GM23248 (cell line): ENCODE results near the gene GBX1. TPM values are rescaled to one million over a fixed set of nuclear protein-coding genes. Genes with fewer than 3 reads are reported as not detected.

ENCODE experiments used
- DNase-seq: peaks from one replicate; pipeline ENCODE4 v3.0.0-alpha.2; 2015
- H2AFZ ChIP-seq: fragments of 200-600 bp; sonication (generic); 2 replicates; pipeline ENCODE4 v1.6.1; 2016; ENCODE audit warnings: antibody characterized with exemption
- H3F3A ChIP-seq: fragments of 200-600 bp; sonication (generic); 2 replicates; pipeline ENCODE4 v1.6.1; 2016; ENCODE audit warnings: mild to moderate bottlenecking, antibody characterized with exemption, mixed run types; ENCODE audit not compliant: insufficient read depth
- H3K27ac ChIP-seq: fragments of 200-600 bp; sonication (generic); 2 replicates; pipeline ENCODE4 v1.5.1; 2016; ENCODE audit warnings: mild to moderate bottlenecking
- H3K27me3 ChIP-seq: fragments of 200-600 bp; sonication (generic); replicated peaks from 2 replicates; pipeline ENCODE4 v1.6.1; 2016; ENCODE audit warnings: mild to moderate bottlenecking; ENCODE audit not compliant: insufficient read depth
- H3K36me3 ChIP-seq: fragments of 200-600 bp; sonication (generic); 2 replicates; pipeline ENCODE4 v1.6.1; 2016; ENCODE audit warnings: low read depth, mild to moderate bottlenecking
- H3K4me1 ChIP-seq: fragments of 200-600 bp; sonication (generic); 2 replicates; pipeline ENCODE4 v1.6.1; 2016; ENCODE audit warnings: mild to moderate bottlenecking; ENCODE audit not compliant: insufficient read depth
- H3K4me2 ChIP-seq: fragments of 200-600 bp; sonication (generic); one replicate; pipeline ENCODE4 v1.6.1; 2016; ENCODE audit warnings: mild to moderate bottlenecking; ENCODE audit not compliant: unreplicated experiment
- H3K4me3 ChIP-seq: fragments of 200-600 bp; sonication (generic); 2 replicates; pipeline ENCODE4 v1.5.1; 2016; ENCODE audit warnings: mild to moderate bottlenecking
- H3K79me2 ChIP-seq: fragments of 200-600 bp; sonication (generic); 2 replicates; pipeline ENCODE4 v1.6.1; 2016; ENCODE audit warnings: mild to moderate bottlenecking; ENCODE audit not compliant: insufficient read depth
- H3K9ac ChIP-seq: fragments of 200-600 bp; sonication (generic); 2 replicates; pipeline ENCODE4 v1.6.1; 2016; ENCODE audit warnings: mild to moderate bottlenecking
- H3K9me2 ChIP-seq: fragments of 200-600 bp; sonication (generic); 2 replicates; pipeline ENCODE4 v1.6.1; 2016; ENCODE audit warnings: mixed run types, mild to moderate bottlenecking, moderate library complexity; ENCODE audit not compliant: insufficient read depth
- H3K9me3 ChIP-seq: fragments of 200-600 bp; sonication (generic); one replicate; pipeline ENCODE4 v1.6.1; 2017; ENCODE audit warnings: low read depth
- H4K20me1 ChIP-seq: fragments of 200-600 bp; sonication (generic); 2 replicates; pipeline ENCODE4 v1.6.0; 2016; ENCODE audit not compliant: insufficient read depth
- EZH2 ChIP-seq: fragments of 200-600 bp; sonication (generic); IDR thresholded peaks from 2 replicates; pipeline ENCODE4 v1.6.1; 2018; ENCODE audit warnings: antibody characterized with exemption, mild to moderate bottlenecking; ENCODE audit not compliant: insufficient read depth, poor library complexity, severe bottlenecking
- EZH2phosphoT487 ChIP-seq: fragments of 200-600 bp; sonication (generic); IDR thresholded peaks from 2 replicates; pipeline ENCODE4 v1.6.1; 2018; ENCODE audit warnings: antibody characterized with exemption, moderate library complexity, mild to moderate bottlenecking, low read depth; ENCODE audit not compliant: insufficient read depth
- WGBS, 2 experiments: methylation state at CpG; one replicate each; pipeline ENCODE4 v1.1.6; 2015 to 2017; ENCODE audit warnings: low lambda C conversion rate in 2 of 2, low coverage in 1 of 2; ENCODE audit errors: missing lambda C conversion rate in 2 of 2; 5-methylcytosine and 5-hydroxymethylcytosine counted together
- in situ Hi-C: fragments of 300-500 bp; cut with MboI; formaldehyde crosslinking; loops from 2 replicates; pipeline ENCODE4 v1.15.0; 2020
- polyA plus RNA-seq: library from polyadenylated mRNA; unstranded; fragments of >200 nt; fragmentation: Nextera tagmentation; extraction: Ambion mirVana; gene quantifications from 2 replicates; pipeline ENCODE4 v1.2.1, GENCODE V29; 2016
- total RNA-seq: library from RNA; depleted of rRNA; stranded (reverse); fragments of >200 nt; shearing (Covaris generic); gene quantifications from 2 replicates; pipeline ENCODE4 v1.2.3, GENCODE V29; 2014

The GBX1 gene
- total and polyA plus RNA-seq, 2 experiments from 2014 or later, result not detected

DNA sequence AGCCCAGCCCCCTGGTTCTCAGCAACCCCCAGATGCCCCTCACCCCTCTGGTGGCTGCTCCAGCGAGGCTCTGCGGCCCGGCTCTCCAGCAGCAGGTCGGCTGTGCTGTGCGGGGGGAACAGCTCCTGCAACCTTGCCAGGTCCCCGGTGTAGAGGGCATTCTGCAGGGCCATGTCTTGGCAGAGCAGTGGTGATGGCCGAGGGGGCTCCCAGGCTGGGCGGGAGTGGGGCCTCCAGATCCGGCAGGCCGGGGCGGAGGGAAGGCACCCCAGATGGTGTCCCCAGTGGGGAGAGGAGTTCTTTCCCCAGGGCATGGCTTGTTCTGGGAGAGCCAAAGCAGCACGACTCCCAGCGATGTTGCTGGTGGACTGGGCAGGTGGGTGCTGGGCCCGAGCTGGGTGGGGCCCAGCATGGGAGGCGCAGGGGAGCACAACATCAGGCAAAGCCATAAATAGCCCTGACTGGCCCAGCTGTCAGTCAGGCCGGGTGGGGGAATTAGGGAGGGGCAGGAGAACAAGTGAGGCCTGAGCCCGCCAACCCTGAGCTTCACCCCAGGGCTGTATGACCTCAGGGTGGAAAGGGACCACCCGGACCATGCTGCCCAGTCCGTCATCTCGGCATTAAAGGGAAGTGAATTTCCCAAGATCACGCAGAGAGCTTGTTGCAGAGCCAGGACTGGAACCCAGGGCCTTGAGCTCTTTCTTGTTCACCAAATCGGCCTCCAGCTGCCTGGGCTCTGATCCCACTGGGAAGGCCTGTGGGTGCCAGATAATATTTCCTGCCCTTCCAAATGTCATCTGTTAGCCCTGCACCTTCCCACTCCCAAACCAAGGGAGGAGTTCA lies 20.1 kb upstream of the GBX1 start:
- WGBS, 2 experiments, result 57 to 60% methylated on average over 21 to 22 of the region's 22 CpGs
- no peak for TF ChIP-seq EZH2
- no peak for TF ChIP-seq EZH2phosphoT487

GRCh38 chr7:151186640-151187408 lies 19.3 kb upstream of the GBX1 start, which contains the start of gene ASB10:
Gene ASB10 (minus strand): TSS chr7:151187250. CDS start chr7:151187130, 120 bp downstream.
- Histone ChIP-seq H3K9me2 (no peaks in the 10 kb centered on the region), H3F3A (no peaks in the 10 kb centered on the region), H3K27me3 (peaks cover 35% of the 10 kb centered on the region), H3K27ac (no peak within 1 kb of the TSS), H3K36me3 (no peaks in the 10 kb centered on the region), H3K9ac (no peak within 1 kb of the TSS), H4K20me1 (no peaks in the 10 kb centered on the region), H3K4me3 (no peak within 1 kb of the TSS), H3K9me3 (no peaks in the 10 kb centered on the region), H3K4me2 (no peak within 1 kb of the TSS), H3K79me2 (no peaks in the 10 kb centered on the region), H2AFZ (no peak within 1 kb of the TSS), H3K4me1 (no peaks in the 10 kb centered on the region)
- WGBS, 2 experiments, result 56 to 59% methylated on average over 18 to 22 of the region's 22 CpGs
- in situ Hi-C loops, result no loop called here
- TF ChIP-seq EZH2phosphoT487 (no peak), EZH2 (no peak)
- DNase-seq, result no peak

More for the DNA sequence above, 20.1 kb upstream of the GBX1 start:
- DNase-seq, result no peak
- in situ Hi-C loops, result no loop called here
- Histone ChIP-seq H3K4me2 (no peak overlapping the region), H3K27ac (no peak overlapping the region), H2AFZ (no peak overlapping the region), H4K20me1 (no peaks in the 10 kb centered on the region), H3K79me2 (no peaks in the 10 kb centered on the region), H3K27me3 (peaks cover 27% of the 10 kb centered on the region), H3K9me2 (no peaks in the 10 kb centered on the region), H3K9me3 (no peaks in the 10 kb centered on the region), H3K4me1 (no peaks in the 10 kb centered on the region), H3K9ac (no peak overlapping the region), H3F3A (no peaks in the 10 kb centered on the region), H3K36me3 (no peaks in the 10 kb centered on the region), H3K4me3 (no peak overlapping the region)

- in situ Hi-C loops, result no loop called here
- Histone ChIP-seq H3K27ac (no peak overlapping the region), H3F3A (no peaks in the 10 kb centered on the region), H3K9me3 (no peaks in the 10 kb centered on the region), H3K9ac (no peak overlapping the region), H3K9me2 (no peaks in the 10 kb centered on the region), H4K20me1 (no peaks in the 10 kb centered on the region), H3K4me1 (no peaks in the 10 kb centered on the region), H3K36me3 (no peaks in the 10 kb centered on the region), H3K27me3 (peaks cover 36% of the 10 kb centered on the region), H3K4me2 (no peak overlapping the region), H3K79me2 (no peaks in the 10 kb centered on the region), H3K4me3 (no peak overlapping the region), H2AFZ (no peak overlapping the region)
- WGBS, 2 experiments, result 65 to 69% methylated on average over 16 of the region's 16 CpGs
- DNase-seq, result no peak
- TF ChIP-seq EZH2phosphoT487, result no peak
- no peak for TF ChIP-seq EZH2
These were observed 18.5 kb upstream of the GBX1 start for GRCh38 chr7:151185762-151186639.

GRCh38 chr7:151181011-151181431 lies 13.5 kb upstream of the GBX1 start:
- no peaks in the 10 kb centered on the region for H3K79me2 ChIP-seq
- TF ChIP-seq EZH2phosphoT487 (no peak), EZH2 (no peak)
- in situ Hi-C loops, result no loop called here
- H3K9me3 ChIP-seq, result no peaks in the 10 kb centered on the region
- H3F3A ChIP-seq, result no peaks in the 10 kb centered on the region
- H3K4me1 ChIP-seq, result no peaks in the 10 kb centered on the region
- H3K9ac ChIP-seq, result no peak overlapping the region
- 69 to 75% methylated on average over 22 of the region's 22 CpGs for WGBS, 2 experiments
- H3K9me2 ChIP-seq, result no peaks in the 10 kb centered on the region
- no peak overlapping the region for H2AFZ ChIP-seq
- H3K36me3 ChIP-seq, result no peaks in the 10 kb centered on the region
- no peak overlapping the region for H3K4me2 ChIP-seq
- peaks cover 42% of the 10 kb centered on the region for H3K27me3 ChIP-seq
- DNase-seq, result no peak
- H3K27ac ChIP-seq, result no peak overlapping the region
- no peak overlapping the region for H3K4me3 ChIP-seq
- no peaks in the 10 kb centered on the region for H4K20me1 ChIP-seq
